ACHN (cell line): ENCODE measurements around the gene KRT34.
"Not testable (repeated sequence)": the region's sequence is repeated elsewhere in the genome, so short reads cannot be mapped to it uniquely, and the experiment has no call there.

Experiments
- DNase-seq: peaks from one replicate; pipeline ENCODE4 v3.0.0-alpha.2; 2015
- in situ Hi-C: cut with HindIII; loops from 2 replicates; pipeline ENCODE4 v1.10.0; 2017; ENCODE audit warnings: low sequenced_read_pairs, low pct_ligation_motif_present, low pct_unique_long_range_greater_than_20kb

Gene KRT34

DNA sequence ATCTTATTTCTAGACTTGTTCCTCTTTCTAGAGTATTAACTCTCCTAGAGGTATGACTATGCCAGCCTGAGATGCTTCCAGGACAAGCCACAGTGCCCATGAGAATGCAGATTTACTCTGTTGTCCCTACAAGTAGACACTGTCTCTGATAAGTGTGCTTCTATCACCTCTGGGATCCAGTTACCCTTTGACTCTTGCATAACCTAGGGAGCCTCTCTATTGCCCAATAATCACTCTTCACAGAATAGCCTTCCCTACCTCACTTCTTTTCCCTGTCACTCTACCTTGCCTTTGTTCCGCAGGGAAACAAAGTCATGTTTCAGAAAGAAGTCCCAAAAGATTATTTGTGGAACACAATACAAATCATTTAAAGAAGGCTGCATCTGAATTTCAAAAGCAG lies 1.6 kb upstream of the KRT34 start:
- in situ Hi-C loops, result no loop called here
- DNase-seq, result no peak

- DNase-seq, result no peak
- in situ Hi-C loops, result no loop called here
These were observed 288 bp upstream of the KRT34 start for GRCh38 chr17:41382394-41382793.

- DNase-seq, result peak; percentile 54
- in situ Hi-C loops, result not testable (repeated sequence)
These were observed 2.0 kb downstream of the KRT34 start for GRCh38 chr17:41380091-41380490.

DNA sequence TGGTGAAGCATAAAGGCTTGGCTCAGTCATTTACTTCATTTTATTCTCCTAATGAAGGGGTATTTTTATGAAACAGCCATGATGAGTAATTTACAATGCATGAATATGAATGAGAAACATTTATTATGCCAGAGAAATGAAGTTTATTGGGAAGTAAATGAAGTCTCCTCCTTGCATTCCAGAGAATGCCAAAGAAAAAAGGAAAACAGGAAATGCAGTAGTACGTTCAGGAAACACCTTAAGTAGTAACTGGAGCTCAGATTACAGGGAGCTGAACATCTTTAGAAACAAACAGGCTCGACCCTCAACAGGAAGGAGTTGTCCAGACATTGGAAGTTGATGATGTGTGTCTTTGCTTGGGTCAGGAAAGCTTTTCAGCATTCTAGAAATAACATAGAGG lies 4.6 kb downstream of the KRT34 start:
- in situ Hi-C loops, result no loop called here
- DNase-seq, result no peak

DNA sequence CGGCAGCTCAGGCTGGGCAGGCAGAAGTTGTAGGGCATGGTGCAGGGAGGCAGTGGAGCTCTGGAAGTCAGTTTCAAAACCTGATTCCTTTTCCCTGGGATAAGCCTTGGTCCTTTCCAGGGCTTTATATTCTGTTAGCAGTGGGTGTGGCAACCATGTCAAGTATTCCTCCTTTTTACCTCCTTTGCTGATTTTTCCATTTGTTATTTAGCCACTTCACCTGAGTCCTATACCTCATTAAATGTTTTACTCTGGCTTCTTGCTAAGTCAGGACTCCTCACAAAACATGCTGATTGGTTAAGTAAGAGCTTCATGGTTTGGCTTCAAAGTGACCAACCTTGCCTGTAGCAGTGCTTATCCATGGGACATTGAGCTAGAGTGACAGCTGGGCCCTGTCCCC lies 12.4 kb downstream of the KRT34 start, which contains the start of gene KRT33B:
TSS of gene KRT33B (minus strand) at position 101 of the 400 bp plus-strand sequence. CDS start at position 38, 63 bp downstream.
- no peak for DNase-seq
- in situ Hi-C loops, result no loop called here

GRCh38 chr17:41369023-41369422 lies 13.1 kb downstream of the KRT34 start:
- DNase-seq, result no peak
- in situ Hi-C loops, result no loop called here

DNA sequence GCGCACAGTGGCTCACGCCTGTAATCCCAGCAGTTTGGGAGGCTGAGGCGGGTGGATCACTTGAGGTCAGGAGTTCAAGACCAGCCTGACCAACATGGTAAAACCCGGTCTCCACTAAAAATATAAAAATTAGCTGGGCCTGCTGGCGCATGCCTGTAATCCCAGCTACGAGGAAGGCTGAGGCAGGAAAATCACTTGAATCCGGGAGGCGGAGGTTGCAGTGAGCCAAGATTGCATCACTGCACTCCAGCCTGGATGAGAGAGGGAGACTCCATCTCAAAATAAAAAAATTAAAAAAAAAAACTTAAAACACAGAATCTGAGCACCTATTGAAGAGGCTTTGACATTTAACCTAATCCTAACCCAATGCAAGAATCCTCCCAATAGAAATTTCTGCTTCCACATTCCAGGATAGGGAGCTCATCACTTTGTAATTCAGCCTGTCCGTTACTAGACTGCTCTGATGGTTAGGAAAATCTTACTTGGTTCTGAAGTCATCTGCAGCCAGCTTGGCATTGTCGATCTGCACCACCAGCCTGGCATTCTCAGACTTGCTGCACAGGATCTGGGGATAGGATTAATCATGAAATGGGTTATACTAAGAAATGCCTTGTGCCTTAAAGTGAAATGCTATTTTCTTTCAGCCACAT lies 14.6 kb downstream of the KRT34 start:
- DNase-seq, result peak; percentile 69
- in situ Hi-C loops, result no loop called here

DNA sequence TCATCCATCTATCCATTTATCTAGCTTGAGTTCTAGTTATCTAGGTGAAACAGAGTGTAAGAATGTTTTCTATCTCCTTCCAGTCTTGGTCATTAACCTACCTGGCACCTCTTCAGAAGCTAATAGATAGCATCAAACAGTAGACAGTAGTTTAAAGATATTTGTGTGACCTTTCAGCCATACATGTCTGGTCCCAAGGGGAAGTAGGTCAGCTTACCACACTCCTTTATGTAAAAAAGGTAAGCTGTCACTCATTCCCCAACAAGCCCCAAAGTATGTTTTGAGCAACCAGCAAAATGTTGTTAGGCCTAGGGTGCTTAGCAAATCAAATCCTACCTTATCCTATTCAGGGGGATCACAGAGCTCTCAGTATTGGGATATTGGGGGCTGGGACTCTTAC lies 16.0 kb downstream of the KRT34 start:
- no peak for DNase-seq
- in situ Hi-C loops, result no loop called here

- in situ Hi-C loops, result no loop called here
- no peak for DNase-seq
These were observed 18.2 kb downstream of the KRT34 start for GRCh38 chr17:41363881-41364280.

DNA sequence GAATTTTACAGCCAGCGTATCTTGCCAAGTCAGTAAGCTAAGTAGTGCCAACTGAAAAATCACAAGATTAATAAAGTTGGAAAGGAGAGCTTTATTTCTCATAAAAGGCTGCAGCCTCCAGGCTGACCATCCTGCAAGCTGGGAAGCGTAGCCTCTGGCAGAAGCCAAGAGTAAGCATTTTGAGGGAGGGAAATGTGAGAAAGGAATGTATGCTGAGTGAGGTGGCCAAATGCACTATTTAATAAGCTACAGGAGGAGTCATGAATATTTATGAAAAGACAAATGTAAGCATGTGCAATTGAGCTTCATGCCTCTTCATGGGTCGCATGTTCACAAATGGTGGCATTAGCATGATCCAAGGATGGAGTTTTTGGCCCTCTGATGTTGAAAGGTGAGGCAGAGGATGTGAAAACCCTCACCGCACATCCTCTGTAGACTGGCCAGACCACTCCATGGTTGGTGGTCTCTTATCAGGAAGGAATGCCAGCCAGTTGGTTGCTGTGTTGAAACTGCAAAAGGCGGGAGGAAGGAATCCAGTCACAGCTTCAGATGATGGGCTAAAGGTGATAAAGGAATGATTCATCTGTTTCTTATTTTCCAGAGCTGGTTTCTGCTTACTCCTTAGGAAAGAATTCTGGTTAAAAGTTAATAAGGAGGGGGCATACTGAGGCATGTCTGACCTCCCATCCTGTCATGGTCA lies 21.7 kb downstream of the KRT34 start:
- in situ Hi-C loops, result no loop called here
- peak; percentile 88 for DNase-seq

- no peak for DNase-seq
- in situ Hi-C loops, result no loop called here
These were observed 27.6 kb downstream of the KRT34 start for GRCh38 chr17:41354536-41354935.

GRCh38 chr17:41352597-41353366 lies 29.3 kb downstream of the KRT34 start:
- in situ Hi-C loops, result no loop called here
- DNase-seq, result no peak

- in situ Hi-C loops, result no loop called here
These were observed 30.9 kb downstream of the KRT34 start for GRCh38 chr17:41351177-41351576.

GRCh38 chr17:41350381-41350878 lies 31.7 kb downstream of the KRT34 start, which contains the start of gene KRT33A:
TSS of gene KRT33A (minus strand) at chr17:41350828. CDS start at chr17:41350767, 61 bp downstream.
- DNase-seq, in situ Hi-C loops: not testable (repeated sequence)

More at GRCh38 chr17:41351177-41351576, 30.9 kb downstream of the KRT34 start:
- no peak for DNase-seq

GRCh38 chr17:41347869-41348760 lies 34.0 kb downstream of the KRT34 start:
- in situ Hi-C loops, result no loop called here
- no peak for DNase-seq

- DNase-seq, in situ Hi-C loops: not testable (repeated sequence)
These were observed 35.7 kb downstream of the KRT34 start for GRCh38 chr17:41346421-41346820.

DNA sequence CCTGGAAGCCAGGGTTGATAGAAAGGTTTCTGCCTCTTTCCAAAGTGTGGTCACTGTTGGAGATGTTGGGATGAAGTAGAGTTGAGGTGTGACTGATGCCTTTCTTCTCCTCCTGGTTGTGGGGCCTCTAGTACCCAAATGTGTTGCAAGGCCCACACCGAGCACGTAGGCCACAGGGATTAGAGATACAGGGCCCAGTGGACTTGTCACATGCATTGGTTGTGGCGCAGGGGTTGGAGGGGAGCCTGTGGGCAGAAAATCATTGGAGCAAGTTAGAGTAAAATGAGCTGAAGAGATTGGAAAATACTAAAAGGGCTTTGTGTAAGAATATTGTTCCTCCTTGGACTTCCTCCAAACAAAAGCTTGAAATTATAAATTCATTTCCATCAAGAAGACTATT lies 36.1 kb downstream of the KRT34 start:
- in situ Hi-C loops, result no loop called here
- no peak for DNase-seq

- DNase-seq, result no peak
- in situ Hi-C loops, result no loop called here
These were observed 39.1 kb downstream of the KRT34 start for GRCh38 chr17:41343029-41343428.
